Measurements from ENCODE around the gene SCN4B. TPM values are rescaled to one million over a fixed set of nuclear protein-coding genes. Genes with fewer than 3 reads are reported as not detected.

The SCN4B gene
- total RNA-seq, 4 donors from 2014 or later, result 1.8 to 7.3 (median 2.5) TPM

DNA sequence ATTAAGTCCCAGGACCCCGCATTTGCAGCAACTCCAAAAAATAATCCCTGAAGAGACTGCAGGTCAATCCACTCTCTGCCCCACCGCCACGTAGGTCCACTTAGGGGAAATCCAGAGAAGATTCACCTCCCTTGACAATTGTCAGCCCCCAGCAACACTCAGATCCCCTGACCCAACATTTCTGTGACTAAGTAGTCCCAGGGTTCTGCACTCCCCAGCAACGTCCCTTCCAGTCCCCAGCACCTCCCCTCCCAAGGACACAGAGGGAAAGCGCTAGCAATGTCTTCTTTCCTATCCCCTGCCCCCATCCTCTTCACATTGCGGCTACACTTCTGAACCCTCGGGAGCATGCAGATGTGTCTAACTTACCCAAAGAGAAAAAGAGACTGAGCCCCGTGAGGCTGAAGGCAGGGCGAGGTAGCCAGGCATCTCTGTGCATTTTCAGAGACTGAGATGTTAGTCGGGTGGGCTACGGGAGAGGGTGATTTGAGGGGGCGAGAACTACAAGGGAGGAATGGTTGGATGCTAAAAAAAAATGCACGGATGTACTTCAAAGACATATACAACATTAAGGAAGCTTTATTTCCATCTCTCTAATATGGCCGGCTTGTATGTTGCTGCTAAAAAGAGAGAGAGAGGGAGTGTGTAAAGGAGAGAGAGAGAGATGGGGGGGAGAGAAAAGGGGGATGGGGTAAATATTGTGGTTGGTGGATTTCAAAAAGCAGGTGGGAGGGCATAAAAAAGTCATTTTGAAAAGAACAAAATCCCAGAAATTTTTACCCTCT is 23.6 kb upstream of the SCN4B start, which contains the start of gene SCN2B:
TSS of gene SCN2B (minus strand) at position 647 of the 785 bp plus-strand sequence. CDS start at position 439, 208 bp downstream.
- intact Hi-C loops (cut with DNase I; ENCODE audit: low total_unique reads), result no loop called here
- peaks cover 0 to 3% of the 10 kb centered on the region in 2 donors for H3K4me1 ChIP-seq
- no peaks in the 10 kb centered on the region for H3K36me3 ChIP-seq
- H3K27me3 ChIP-seq, result no peaks in the 10 kb centered on the region
- peak within 1 kb of the TSS in 1 of 2 donors; percentile 50 for H3K27ac ChIP-seq
- H3K4me3 ChIP-seq, result peak within 1 kb of the TSS; percentile 31 to 35
- TF ChIP-seq, protein P1, sequence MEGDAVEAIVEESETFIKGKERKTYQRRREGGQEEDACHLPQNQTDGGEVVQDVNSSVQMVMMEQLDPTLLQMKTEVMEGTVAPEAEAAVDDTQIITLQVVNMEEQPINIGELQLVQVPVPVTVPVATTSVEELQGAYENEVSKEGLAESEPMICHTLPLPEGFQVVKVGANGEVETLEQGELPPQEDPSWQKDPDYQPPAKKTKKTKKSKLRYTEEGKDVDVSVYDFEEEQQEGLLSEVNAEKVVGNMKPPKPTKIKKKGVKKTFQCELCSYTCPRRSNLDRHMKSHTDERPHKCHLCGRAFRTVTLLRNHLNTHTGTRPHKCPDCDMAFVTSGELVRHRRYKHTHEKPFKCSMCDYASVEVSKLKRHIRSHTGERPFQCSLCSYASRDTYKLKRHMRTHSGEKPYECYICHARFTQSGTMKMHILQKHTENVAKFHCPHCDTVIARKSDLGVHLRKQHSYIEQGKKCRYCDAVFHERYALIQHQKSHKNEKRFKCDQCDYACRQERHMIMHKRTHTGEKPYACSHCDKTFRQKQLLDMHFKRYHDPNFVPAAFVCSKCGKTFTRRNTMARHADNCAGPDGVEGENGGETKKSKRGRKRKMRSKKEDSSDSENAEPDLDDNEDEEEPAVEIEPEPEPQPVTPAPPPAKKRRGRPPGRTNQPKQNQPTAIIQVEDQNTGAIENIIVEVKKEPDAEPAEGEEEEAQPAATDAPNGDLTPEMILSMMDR (IDR thresholded peaks at IDR 0.05), result no peak
- no peak for TF ChIP-seq POLR2A (IDR thresholded peaks at IDR 0.05)
- no peak for DNase-seq
- no peaks in the 10 kb centered on the region for H3K9me3 ChIP-seq

DNA sequence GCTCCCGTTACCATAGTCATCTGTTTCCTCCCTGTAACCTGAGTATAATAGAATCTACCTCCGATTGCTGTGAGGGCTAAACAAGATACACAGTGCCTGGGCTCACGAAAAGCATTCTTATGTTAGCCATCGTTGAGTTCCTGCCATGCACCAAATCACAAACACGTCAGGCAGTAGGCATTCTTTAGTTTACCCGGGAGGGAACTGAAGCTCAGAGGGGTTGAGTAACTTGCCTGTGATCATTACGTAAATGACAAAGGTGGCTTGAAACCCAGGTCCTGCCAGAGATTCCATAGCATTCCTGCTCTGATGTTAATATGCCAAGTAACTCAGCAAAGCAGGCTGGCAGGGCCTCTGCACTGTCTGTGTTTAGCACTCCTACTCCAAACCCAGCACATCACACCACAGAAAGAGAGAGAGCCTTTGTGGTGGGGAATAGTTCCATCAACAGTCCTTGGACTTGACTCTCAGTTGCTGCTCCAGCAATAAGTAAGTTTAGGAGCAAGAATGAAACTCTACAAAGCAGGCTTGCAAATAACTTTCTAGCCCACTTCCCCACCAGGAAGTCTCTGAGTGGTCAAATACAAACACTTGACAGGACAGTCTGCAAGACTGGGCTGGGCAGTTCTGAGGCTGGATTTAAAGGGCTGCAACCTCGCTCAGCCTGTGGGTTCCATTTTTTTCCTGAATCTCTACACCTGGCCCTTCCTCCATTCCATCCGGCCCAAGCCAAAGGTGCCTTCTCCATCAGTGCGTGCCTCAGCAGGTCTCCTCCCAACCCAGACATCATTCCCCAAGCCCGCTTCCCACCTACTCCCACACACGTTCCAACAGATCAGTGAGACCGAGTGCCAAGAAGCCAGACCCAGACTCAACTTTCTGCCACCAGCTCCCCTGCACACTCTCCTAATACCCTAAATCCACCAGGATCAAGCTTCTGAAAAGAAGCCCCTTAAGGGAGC is 22.7 kb upstream of the SCN4B start:
- intact Hi-C loops (cut with DNase I; ENCODE audit: low total_unique reads), result no loop called here
- Histone ChIP-seq H3K4me3 (peak overlapping the region in 1 of 2 donors; percentile 35), H3K27me3 (no peaks in the 10 kb centered on the region), H3K27ac (no peak overlapping the region), H3K9me3 (no peaks in the 10 kb centered on the region), H3K36me3 (no peaks in the 10 kb centered on the region), H3K4me1 (peaks cover 0 to 3% of the 10 kb centered on the region in 2 donors)
- no peak for DNase-seq
- no peak for TF ChIP-seq POLR2A (IDR thresholded peaks at IDR 0.05)
- TF ChIP-seq, protein P1 (IDR thresholded peaks at IDR 0.05), result no peak

DNA sequence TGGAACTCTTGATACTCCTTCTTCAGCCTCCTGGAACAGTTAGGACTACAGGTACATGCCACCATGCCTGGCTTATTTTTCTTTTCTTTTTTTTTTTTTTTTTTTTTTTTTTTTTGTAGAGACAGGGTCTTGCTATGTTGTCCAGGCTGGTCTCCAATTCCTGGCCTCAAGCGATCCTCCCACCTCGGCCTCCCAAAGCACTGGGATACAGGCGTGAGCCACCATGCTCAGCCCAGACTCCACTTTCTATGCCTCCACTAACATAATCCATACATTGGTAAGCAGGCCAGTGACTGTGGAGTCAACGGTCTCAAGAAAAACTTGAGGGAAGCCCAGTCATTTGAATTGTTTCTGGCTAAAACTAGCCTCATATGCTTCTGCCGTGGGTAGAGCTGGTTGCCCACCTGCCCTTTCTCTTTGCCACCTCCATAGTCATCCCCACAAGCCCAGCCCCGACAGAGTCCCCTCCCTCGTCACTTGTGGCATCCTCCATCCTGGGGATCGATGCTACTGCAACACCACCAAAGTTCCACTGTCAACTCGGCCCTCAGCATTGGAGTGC is 21.5 kb upstream of the SCN4B start:
- intact Hi-C loops (cut with DNase I; ENCODE audit: low total_unique reads), result no loop called here
- no peak overlapping the region for H3K4me3 ChIP-seq
- H3K27ac ChIP-seq, result no peak overlapping the region
- no peaks in the 10 kb centered on the region for H3K9me3 ChIP-seq
- no peaks in the 10 kb centered on the region for H3K27me3 ChIP-seq
- no peak for DNase-seq
- no peaks in the 10 kb centered on the region for H3K36me3 ChIP-seq
- no peak for TF ChIP-seq POLR2A (IDR thresholded peaks at IDR 0.05)
- TF ChIP-seq, protein P1 (IDR thresholded peaks at IDR 0.05), result no peak
- H3K4me1 ChIP-seq, result peaks cover 0 to 3% of the 10 kb centered on the region in 2 donors

DNA sequence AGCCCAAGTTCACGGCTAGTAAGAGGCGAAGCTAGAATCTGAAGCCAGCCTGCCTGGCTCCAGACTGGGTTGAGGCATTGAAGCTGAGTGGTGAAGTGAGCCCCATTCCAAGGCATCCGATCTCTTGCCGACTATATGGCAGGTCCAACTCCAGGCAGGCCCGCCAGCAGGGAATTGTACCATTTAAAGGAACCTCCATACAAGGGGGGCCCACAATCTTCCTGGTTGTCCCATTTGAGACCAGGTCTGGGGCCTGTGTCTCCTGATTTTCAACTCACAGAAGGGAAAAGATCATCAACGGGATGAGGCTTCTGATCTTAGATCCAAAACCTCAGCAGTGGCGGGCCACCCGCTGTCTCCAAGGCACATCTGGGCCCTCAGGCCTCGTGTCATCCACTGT is 19.7 kb upstream of the SCN4B start:
- Histone ChIP-seq H3K27ac (no peak overlapping the region), H3K36me3 (no peaks in the 10 kb centered on the region), H3K9me3 (no peaks in the 10 kb centered on the region), H3K27me3 (no peaks in the 10 kb centered on the region), H3K4me3 (no peak overlapping the region), H3K4me1 (peaks cover 0 to 3% of the 10 kb centered on the region in 2 donors)
- intact Hi-C loops (cut with DNase I; ENCODE audit: low total_unique reads), result no loop called here
- no peak for TF ChIP-seq POLR2A (IDR thresholded peaks at IDR 0.05)
- TF ChIP-seq, protein P1 (IDR thresholded peaks at IDR 0.05), result no peak
- DNase-seq, result no peak
